NCI-H82 treated with DMSO at 0.1 percent for 48 hours (cell line): Measurements from ENCODE around the gene MFSD1.
A peak's percentile ranks its signal among the peaks of the same experiment; 100 is the strongest.

Experiments used
- DNase-seq: peaks from one replicate; lab custom pipeline; 2025; ENCODE audit not compliant: unreplicated experiment; lab: John Stamatoyannopoulos, UW

Gene MFSD1

GRCh38 chr3:158801696-158802408 is at the start of gene MFSD1:
Gene MFSD1, plus strand, starts transcription at chr3:158802054. Its CDS starts 99 bp downstream, at chr3:158802153.
- peak; percentile 17 for DNase-seq

- no peak for DNase-seq
These were observed 48.0 kb upstream of the MFSD1 start for GRCh38 chr3:158753854-158754253.

GRCh38 chr3:158755421-158755820 is 46.4 kb upstream of the MFSD1 start:
- DNase-seq, result no peak

GRCh38 chr3:158761350-158761749 is 40.5 kb upstream of the MFSD1 start:
- no peak for DNase-seq

GRCh38 chr3:158762701-158763100 is 39.2 kb upstream of the MFSD1 start:
- DNase-seq, result no peak

- DNase-seq, result no peak
These were observed 38.4 kb upstream of the MFSD1 start for GRCh38 chr3:158763421-158763820.

- no peak for DNase-seq
These were observed 36.2 kb upstream of the MFSD1 start for GRCh38 chr3:158765518-158766205.

GRCh38 chr3:158766364-158766763 is 35.5 kb upstream of the MFSD1 start:
- DNase-seq, result no peak

GRCh38 chr3:158768361-158768787 is 33.5 kb upstream of the MFSD1 start:
- DNase-seq, result no peak

- DNase-seq, result no peak
These were observed 32.8 kb upstream of the MFSD1 start for GRCh38 chr3:158768881-158769543.

- DNase-seq, result no peak
These were observed 32.3 kb upstream of the MFSD1 start for GRCh38 chr3:158769549-158769948.

GRCh38 chr3:158769952-158770740 is 31.7 kb upstream of the MFSD1 start:
- no peak for DNase-seq

GRCh38 chr3:158770741-158771350 is 31.0 kb upstream of the MFSD1 start:
- no peak for DNase-seq

GRCh38 chr3:158771577-158771976 is 30.3 kb upstream of the MFSD1 start:
- DNase-seq, result no peak

GRCh38 chr3:158771982-158772381 is 29.9 kb upstream of the MFSD1 start:
- no peak for DNase-seq

GRCh38 chr3:158773166-158773565 is 28.7 kb upstream of the MFSD1 start:
- DNase-seq, result no peak

- DNase-seq, result no peak
These were observed 27.7 kb upstream of the MFSD1 start for GRCh38 chr3:158773845-158774830.

- DNase-seq, result no peak
These were observed 26.9 kb upstream of the MFSD1 start for GRCh38 chr3:158774965-158775364.
